ENCODE measurements around the gene MOB3B.

GRCh38 chr9:27340285-27340674 is 189.3 kb downstream of the MOB3B start:
- TF ChIP-seq POLR2AphosphoS5 (IDR thresholded peaks at IDR 0.05; ENCODE audit: low read depth, low read length) (no peak), REST (IDR thresholded peaks at IDR 0.05; ENCODE audit: insufficient read depth in 1 of 2, low read depth in 2 of 2, low read length in 2 of 2) (no peak), TAF1 (IDR thresholded peaks at IDR 0.05; ENCODE audit: borderline replicate concordance, insufficient read depth, low read length) (no peak)

All from PFSK-1 (cell line).